CD8-positive, alpha-beta memory T cell (primary cell): ENCODE measurements around the gene POLD3. TPM values are rescaled to one million over a fixed set of nuclear protein-coding genes. Genes with fewer than 3 reads are reported as not detected.

Experiments
- CTCF ChIA-PET: fragments of 350-600 bp; sonication (Branson Sonifier 250); formaldehyde crosslinking; loops from one replicate; lab custom pipeline; 2021; ENCODE audit warnings: antibody characterized with exemption; lab: Charles Lee
- POLR2A ChIA-PET: fragments of 350-600 bp; sonication (Branson Sonifier 250); formaldehyde crosslinking; loops from one replicate; lab custom pipeline; 2021; ENCODE audit warnings: antibody characterized with exemption; lab: Charles Lee
- DNase-seq, 5 donors: peaks; one replicate each; pipeline versions ENCODE4 v3.0.0 to v3.0.0-alpha.2; 2020 to 2022; ENCODE audit warnings: mixed read lengths in 1 of 5
- H3K27ac ChIP-seq: one replicate; pipeline ENCODE4 v1.7.0; 2013; ENCODE audit warnings: low read depth, mild to moderate bottlenecking, low read length, moderate library complexity
- H3K27me3 ChIP-seq: 2 replicates; pipeline ENCODE4 v1.7.0; 2013; ENCODE audit warnings: low read length, mild to moderate bottlenecking; ENCODE audit not compliant: insufficient read depth, poor library complexity, severe bottlenecking
- H3K36me3 ChIP-seq: 2 replicates; pipeline ENCODE4 v1.7.0; 2013; ENCODE audit warnings: mild to moderate bottlenecking, low read length, moderate library complexity; ENCODE audit not compliant: insufficient read depth
- H3K4me1 ChIP-seq: 2 replicates; pipeline ENCODE4 v1.7.0; 2013; ENCODE audit warnings: mild to moderate bottlenecking, low read length, moderate library complexity; ENCODE audit not compliant: insufficient read depth
- H3K4me3 ChIP-seq: 2 replicates; pipeline ENCODE4 v1.7.0; 2013; ENCODE audit warnings: mild to moderate bottlenecking, low read length
- H3K9me3 ChIP-seq: 2 replicates; pipeline ENCODE4 v1.7.0; 2013; ENCODE audit warnings: mild to moderate bottlenecking, low read length
- H3K27ac Mint-ChIP-seq, 8 donors: one replicate each; pipeline ENCODE4 v1.8.0; 2020 to 2021; ENCODE audit warnings: mixed read lengths in 8 of 8, mild to moderate bottlenecking in 6 of 8, inconsistent platforms in 3 of 8, moderate library complexity in 3 of 8
- H3K27me3 Mint-ChIP-seq, 2 donors: one replicate each; pipeline ENCODE4 v1.8.0; 2020 to 2021; ENCODE audit warnings: mixed read lengths in 2 of 2, mild to moderate bottlenecking in 1 of 2, moderate library complexity in 1 of 2
- H3K36me3 Mint-ChIP-seq, 3 donors: one replicate each; pipeline ENCODE4 v1.8.0; 2020 to 2021; ENCODE audit warnings: mixed read lengths in 3 of 3, inconsistent platforms in 1 of 3, mild to moderate bottlenecking in 1 of 3
- H3K4me1 Mint-ChIP-seq, 3 donors: one replicate each; pipeline ENCODE4 v1.8.0; 2020 to 2021; ENCODE audit warnings: mixed read lengths in 3 of 3, inconsistent platforms in 1 of 3, mild to moderate bottlenecking in 1 of 3
- H3K4me3 Mint-ChIP-seq, 7 donors: one replicate each; pipeline ENCODE4 v1.8.0; 2020 to 2021; ENCODE audit warnings: mixed read lengths in 7 of 7, mild to moderate bottlenecking in 6 of 7, moderate library complexity in 4 of 7, inconsistent platforms in 2 of 7
- H3K9me3 Mint-ChIP-seq, 5 donors: one replicate each; pipeline ENCODE4 v1.8.0; 2020 to 2022; ENCODE audit warnings: mixed read lengths in 5 of 5, mild to moderate bottlenecking in 3 of 5, moderate library complexity in 2 of 5, inconsistent platforms in 1 of 5
- polyA plus RNA-seq: library from polyadenylated mRNA; unstranded; fragments of 300-500 nt; fragmentation: Illumina TruSeq; gene quantifications from one replicate; pipeline ENCODE4 v1.2.3, GENCODE V29; 2021
- total RNA-seq, 2 experiments: library from RNA; stranded (reverse); gene quantifications; one replicate each; pipeline ENCODE4 v1.2.3, GENCODE V29; 2021

The POLD3 gene
- total and polyA plus RNA-seq, 3 experiments from 2014 or later = 20.7 to 57.5 (median 53.8) TPM

DNA sequence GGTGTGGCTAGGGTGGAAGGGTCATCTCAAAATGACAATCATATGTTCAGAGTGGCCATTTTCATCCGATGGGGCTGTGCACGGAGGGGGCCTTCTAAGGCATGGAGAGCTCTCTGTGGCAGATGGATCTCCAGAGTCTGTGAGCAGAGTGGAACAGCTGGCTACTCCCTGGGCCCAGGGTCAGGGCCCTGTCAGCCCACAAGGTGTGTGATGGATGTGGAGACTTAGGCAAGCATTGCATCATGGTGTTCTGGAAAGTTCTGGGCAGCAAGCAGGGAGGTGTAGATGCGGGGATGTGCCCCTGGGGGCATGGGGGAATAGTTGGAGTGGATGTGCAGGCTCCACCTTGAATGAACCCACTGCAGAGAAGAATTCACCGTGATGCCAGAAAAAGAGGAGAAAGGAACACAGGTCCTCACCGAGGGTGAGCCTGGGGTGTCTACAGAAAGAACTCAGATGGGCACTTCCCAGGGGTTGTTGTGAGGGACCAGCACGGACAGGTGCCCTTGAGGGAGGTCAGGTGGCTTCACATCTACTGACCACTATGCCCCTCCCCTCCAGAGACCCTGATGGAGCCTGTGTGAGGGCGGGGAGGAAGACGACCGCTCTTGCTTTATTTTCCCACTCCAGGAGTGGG is 87.8 kb downstream of the POLD3 start:
- Mint-ChIP-seq H3K36me3 (no peaks in the 10 kb centered on the region), H3K4me3 (no peak overlapping the region), H3K9me3 (no peaks in the 10 kb centered on the region), H3K27ac (no peak overlapping the region), H3K27me3 (peaks cover 15 to 28% of the 10 kb centered on the region in 2 donors), H3K4me1 (no peaks in the 10 kb centered on the region)
- Histone ChIP-seq H3K36me3 (no peaks in the 10 kb centered on the region), H3K27ac (no peak overlapping the region), H3K4me3 (no peak overlapping the region), H3K4me1 (no peaks in the 10 kb centered on the region), H3K9me3 (no peaks in the 10 kb centered on the region), H3K27me3 (no peaks in the 10 kb centered on the region)
- POLR2A ChIA-PET = no interaction called here
- DNase-seq = no peak
- CTCF ChIA-PET = no interaction called here

- no peak for DNase-seq
- Histone ChIP-seq H3K27ac (no peak overlapping the region), H3K36me3 (no peaks in the 10 kb centered on the region), H3K4me1 (no peaks in the 10 kb centered on the region), H3K4me3 (no peak overlapping the region), H3K9me3 (no peaks in the 10 kb centered on the region), H3K27me3 (no peaks in the 10 kb centered on the region)
- H3K36me3 Mint-ChIP-seq = no peaks in the 10 kb centered on the region
- ChIA-PET CTCF (no interaction called here), POLR2A (no interaction called here)
- H3K27ac Mint-ChIP-seq = peak overlapping the region in 1 of 8 donors; percentile 47
- H3K9me3 Mint-ChIP-seq = no peaks in the 10 kb centered on the region
- H3K4me1 Mint-ChIP-seq = no peaks in the 10 kb centered on the region
- H3K27me3 Mint-ChIP-seq = peaks cover 15 to 29% of the 10 kb centered on the region in 2 donors
- no peak overlapping the region for H3K4me3 Mint-ChIP-seq
These were observed 88.5 kb downstream of the POLD3 start for GRCh38 chr11:74680703-74681531.

GRCh38 chr11:74681686-74682651 is 89.6 kb downstream of the POLD3 start:
- Histone ChIP-seq H3K9me3 (no peaks in the 10 kb centered on the region), H3K36me3 (no peaks in the 10 kb centered on the region), H3K27ac (no peak overlapping the region), H3K4me1 (no peaks in the 10 kb centered on the region), H3K4me3 (no peak overlapping the region), H3K27me3 (no peaks in the 10 kb centered on the region)
- Mint-ChIP-seq H3K4me1 (no peaks in the 10 kb centered on the region), H3K27ac (peak overlapping the region in 1 of 8 donors; percentile 55), H3K4me3 (no peak overlapping the region), H3K36me3 (peaks cover 0 to 2% (median 0%) of the 10 kb centered on the region in 3 donors), H3K9me3 (no peaks in the 10 kb centered on the region), H3K27me3 (peaks cover 15 to 29% of the 10 kb centered on the region in 2 donors)
- POLR2A ChIA-PET = no interaction called here
- CTCF ChIA-PET = interaction anchor here (1.2 kb wide), 1 partner anchor 9 kb away, joined by 3 read pairs; no protein-coding TSS in a partner anchor
- no peak for DNase-seq

- Mint-ChIP-seq H3K4me1 (no peaks in the 10 kb centered on the region), H3K36me3 (peaks cover 0 to 2% (median 0%) of the 10 kb centered on the region in 3 donors), H3K27ac (no peak overlapping the region), H3K4me3 (peak overlapping the region in 1 of 7 donors; percentile 36), H3K9me3 (no peaks in the 10 kb centered on the region), H3K27me3 (peaks cover 15 to 29% of the 10 kb centered on the region in 2 donors)
- DNase-seq = no peak
- H3K9me3 ChIP-seq = no peaks in the 10 kb centered on the region
- H3K4me3 ChIP-seq = no peak overlapping the region
- POLR2A ChIA-PET = no interaction called here
- no peak overlapping the region for H3K27ac ChIP-seq
- CTCF ChIA-PET = interaction anchor here (1.2 kb wide), 1 partner anchor 10 kb away, joined by 3 read pairs; no protein-coding TSS in a partner anchor
- no peaks in the 10 kb centered on the region for H3K27me3 ChIP-seq
- no peaks in the 10 kb centered on the region for H3K4me1 ChIP-seq
- H3K36me3 ChIP-seq = no peaks in the 10 kb centered on the region
These were observed 90.4 kb downstream of the POLD3 start for GRCh38 chr11:74682731-74683278.

- ChIA-PET POLR2A (no interaction called here), CTCF (no interaction called here)
- no peak for DNase-seq
- H3K36me3 ChIP-seq = no peaks in the 10 kb centered on the region
- H3K27me3 ChIP-seq = no peaks in the 10 kb centered on the region
- Mint-ChIP-seq H3K9me3 (no peaks in the 10 kb centered on the region), H3K36me3 (peaks cover 0 to 2% (median 0%) of the 10 kb centered on the region in 3 donors), H3K4me1 (no peaks in the 10 kb centered on the region), H3K27ac (no peak overlapping the region), H3K4me3 (peak overlapping the region in 2 of 7 donors; percentile 63), H3K27me3 (peaks cover 15 to 29% of the 10 kb centered on the region in 2 donors)
- no peaks in the 10 kb centered on the region for H3K9me3 ChIP-seq
- no peak overlapping the region for H3K27ac ChIP-seq
- H3K4me3 ChIP-seq = no peak overlapping the region
- no peaks in the 10 kb centered on the region for H3K4me1 ChIP-seq
These were observed 91.0 kb downstream of the POLD3 start for GRCh38 chr11:74683279-74683871.

DNA sequence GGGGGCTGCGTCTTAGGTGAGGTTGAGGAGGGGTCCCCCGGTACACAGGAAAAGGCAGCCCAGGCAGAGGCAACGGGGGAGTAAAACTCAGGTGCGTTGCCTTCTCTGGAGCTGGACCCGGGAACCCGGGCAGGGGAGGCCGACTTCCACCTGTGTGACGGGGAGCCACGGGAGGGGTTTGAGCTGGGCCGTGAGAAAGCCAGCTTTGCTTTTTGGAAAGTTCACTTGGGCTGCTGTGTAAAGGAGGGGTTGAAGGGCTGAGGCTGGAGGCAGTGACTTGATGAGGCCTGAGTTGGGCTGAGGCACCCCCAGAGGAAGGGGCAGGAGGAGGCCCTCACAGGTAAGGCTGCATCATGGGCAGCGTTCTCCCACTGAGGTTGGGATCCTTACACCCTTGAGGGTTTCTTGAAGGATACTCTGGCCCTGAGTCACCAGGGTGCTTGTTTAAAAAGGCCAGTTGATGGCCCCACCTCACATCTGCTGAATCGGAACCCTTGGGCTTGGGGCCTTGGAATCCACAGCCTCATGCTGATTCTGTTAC is 91.6 kb downstream of the POLD3 start:
- Mint-ChIP-seq H3K9me3 (no peaks in the 10 kb centered on the region), H3K36me3 (peaks cover 0 to 2% (median 0%) of the 10 kb centered on the region in 3 donors), H3K27me3 (peaks cover 15 to 29% of the 10 kb centered on the region in 2 donors), H3K4me1 (no peaks in the 10 kb centered on the region), H3K4me3 (peak overlapping the region in 3 of 7 donors; percentile 47 to 63 (median 63)), H3K27ac (no peak overlapping the region)
- Histone ChIP-seq H3K36me3 (no peaks in the 10 kb centered on the region), H3K4me3 (no peak overlapping the region), H3K9me3 (no peaks in the 10 kb centered on the region), H3K27ac (no peak overlapping the region), H3K27me3 (no peaks in the 10 kb centered on the region), H3K4me1 (no peaks in the 10 kb centered on the region)
- DNase-seq = no peak
- ChIA-PET CTCF (no interaction called here), POLR2A (no interaction called here)

GRCh38 chr11:74684661-74685060 is 92.3 kb downstream of the POLD3 start:
- H3K27ac Mint-ChIP-seq = no peak overlapping the region
- H3K36me3 Mint-ChIP-seq = peaks cover 0 to 2% (median 0%) of the 10 kb centered on the region in 3 donors
- Histone ChIP-seq H3K27me3 (no peaks in the 10 kb centered on the region), H3K4me3 (no peak overlapping the region), H3K27ac (no peak overlapping the region), H3K36me3 (no peaks in the 10 kb centered on the region), H3K9me3 (no peaks in the 10 kb centered on the region), H3K4me1 (no peaks in the 10 kb centered on the region)
- DNase-seq = no peak
- POLR2A ChIA-PET = no interaction called here
- no peaks in the 10 kb centered on the region for H3K9me3 Mint-ChIP-seq
- H3K27me3 Mint-ChIP-seq = peaks cover 15 to 29% of the 10 kb centered on the region in 2 donors
- CTCF ChIA-PET = interaction anchor here (1.2 kb wide), 1 partner anchor 40 kb away, joined by 3 read pairs; no protein-coding TSS in a partner anchor
- H3K4me1 Mint-ChIP-seq = no peaks in the 10 kb centered on the region
- no peak overlapping the region for H3K4me3 Mint-ChIP-seq
